Keratinocyte (primary cell): ENCODE measurements around the gene GRAMD4. TPM values are rescaled to one million over a fixed set of nuclear protein-coding genes. Genes with fewer than 3 reads are reported as not detected.

Experiments
- DNase-seq: peaks from one replicate; pipeline ENCODE4 v3.0.0-alpha.2; 2011; ENCODE audit warnings: low read depth, missing footprints, low spot score
- FAIRE-seq: peaks from 2 replicates; lab custom pipeline; 2011; peaks lifted over from hg19 to GRCh38; lab: Jason Lieb, UNC
- H2AFZ ChIP-seq: 2 replicates; pipeline ENCODE4 v1.6.0; 2012; ENCODE audit warnings: low read length, control low read depth, inconsistent platforms; ENCODE audit not compliant: control insufficient read depth
- H3K27ac ChIP-seq: 2 replicates; pipeline ENCODE4 v1.5.1; 2011; ENCODE audit warnings: low read length; ENCODE audit not compliant: control insufficient read depth, insufficient read depth
- H3K27me3 ChIP-seq: 3 replicates; pipeline ENCODE4 v1.6.0; 2011; ENCODE audit warnings: low read length; ENCODE audit not compliant: control insufficient read depth, insufficient read depth; ENCODE audit errors: extremely low read depth
- H3K36me3 ChIP-seq, 2 experiments: 2 replicates in 1 of 2; 3 replicates in 1 of 2; pipeline ENCODE4 v1.5.1; 2011; ENCODE audit warnings: low read length in 2 of 2, mild to moderate bottlenecking in 1 of 2; ENCODE audit not compliant: control insufficient read depth in 2 of 2, insufficient read depth in 2 of 2; ENCODE audit errors: extremely low read depth in 1 of 2
- H3K4me1 ChIP-seq: 3 replicates; pipeline ENCODE4 v1.5.1; 2011; ENCODE audit warnings: low read length; ENCODE audit not compliant: control insufficient read depth, insufficient read depth; ENCODE audit errors: extremely low read depth
- H3K4me2 ChIP-seq: 3 replicates; pipeline ENCODE4 v1.6.0; 2011; ENCODE audit warnings: low read depth, low read length; ENCODE audit not compliant: control insufficient read depth, insufficient read depth; ENCODE audit errors: extremely low read depth
- H3K4me3 ChIP-seq, 3 experiments: fragments of 200-600 bp in 1 of 3; sonication (generic) in 1 of 3; 2 replicates in 2 of 3; 3 replicates in 1 of 3; pipeline ENCODE4 v1.5.1; 2011 to 2016; ENCODE audit warnings: low read length in 3 of 3, mild to moderate bottlenecking in 3 of 3, control low read depth in 2 of 3, inconsistent platforms in 1 of 3, low read depth in 1 of 3, mixed read lengths in 1 of 3, mixed run types in 1 of 3, moderate library complexity in 1 of 3; ENCODE audit not compliant: control insufficient read depth in 2 of 3, insufficient read depth in 2 of 3; ENCODE audit errors: extremely low read depth in 1 of 3
- H3K79me2 ChIP-seq: 2 replicates; pipeline ENCODE4 v1.6.0; 2012; ENCODE audit warnings: low read length; ENCODE audit not compliant: control insufficient read depth, insufficient read depth
- H3K9ac ChIP-seq: 3 replicates; pipeline ENCODE4 v1.6.0; 2011; ENCODE audit warnings: low read length; ENCODE audit not compliant: control insufficient read depth, insufficient read depth; ENCODE audit errors: extremely low read depth
- H3K9me1 ChIP-seq: 3 replicates; pipeline ENCODE4 v1.6.0; 2011; ENCODE audit warnings: low read length; ENCODE audit not compliant: control insufficient read depth, insufficient read depth; ENCODE audit errors: extremely low read depth
- H3K9me3 ChIP-seq: 2 replicates; pipeline ENCODE4 v1.5.1; 2012; ENCODE audit warnings: low read depth, low read length; ENCODE audit not compliant: control insufficient read depth
- H4K20me1 ChIP-seq: 3 replicates; pipeline ENCODE4 v1.6.0; 2011; ENCODE audit warnings: low read length; ENCODE audit not compliant: control insufficient read depth, insufficient read depth; ENCODE audit errors: extremely low read depth
- CTCF ChIP-seq, 3 experiments: IDR thresholded peaks in 1 of 3; conservative IDR thresholded peaks in 1 of 3; optimal IDR thresholded peaks in 1 of 3; 2 replicates in 2 of 3; 3 replicates in 1 of 3; pipeline versions ENCODE3 to v1.5.1; 2011; ENCODE audit warnings: low read length in 3 of 3, mild to moderate bottlenecking in 3 of 3, moderate library complexity in 2 of 3, control low read depth in 1 of 3, inconsistent platforms in 1 of 3; ENCODE audit not compliant: insufficient read depth in 2 of 3; ENCODE audit errors: extremely low read depth in 1 of 3
- EZH2 ChIP-seq: IDR thresholded peaks from one replicate; pipeline ENCODE4 v1.6.1; 2012; ENCODE audit warnings: inconsistent platforms, mild to moderate bottlenecking, low read length, moderate library complexity
- dilution Hi-C: fragments of 300-500 bp; cut with MboI; formaldehyde crosslinking; loops from one replicate; pipeline ENCODE4 v1.7.0; 2020; ENCODE audit warnings: low sequenced_read_pairs; ENCODE audit not compliant: extremely low pct_ligation_motif_present
- polyA plus RNA-seq, 5 experiments: library from polyadenylated mRNA; depleted of rRNA in 3 of 5; stranded (reverse) in 3 of 5; stranded (forward) in 1 of 5; unstranded in 1 of 5; fragments of >200 nt; gene quantifications; 1 replicate in 1 of 5; 2 replicates in 3 of 5; 3 replicates in 1 of 5; pipeline versions ENCODE4 v1.2.1 to v1.2.3, GENCODE V29; 2011 to 2012; ENCODE audit warnings: missing spikeins in 2 of 5, low read depth in 1 of 5, low replicate concordance in 1 of 5

GRAMD4 gene
- polyA plus RNA-seq, 1 donor (not counting 4 experiments of a cell fraction or from before 2014, with no cell fraction given): 17.3 TPM

- dilution Hi-C loops: no loop called here
- Histone ChIP-seq H3K9me1 (no peaks in the 10 kb centered on the region), H3K4me1 (peaks cover 42% of the 10 kb centered on the region), H3K4me3 (no peak overlapping the region), H4K20me1 (no peaks in the 10 kb centered on the region), H3K9ac (no peak overlapping the region), H3K4me2 (no peak overlapping the region), H3K27me3 (no peaks in the 10 kb centered on the region), H3K27ac (no peak overlapping the region), H3K9me3 (no peaks in the 10 kb centered on the region), H2AFZ (no peak overlapping the region), H3K36me3 (no peaks in the 10 kb centered on the region), H3K79me2 (no peaks in the 10 kb centered on the region)
- no peak for DNase-seq
- TF ChIP-seq CTCF (optimal IDR thresholded peaks at IDR 0.05 in 1 of 3, IDR thresholded peaks at IDR 0.05 in 1 of 3, conservative IDR thresholded peaks at IDR 0.05 in 1 of 3; ENCODE audit: extremely low read depth in 1 of 3, insufficient read depth in 2 of 3, low read length in 3 of 3) (no peak), EZH2 (no peak)
- FAIRE-seq: no peak
These were observed 10.9 kb downstream of the GRAMD4 start for GRCh38 chr22:46631113-46631512.

- H3K9me3 ChIP-seq: no peaks in the 10 kb centered on the region
- TF ChIP-seq EZH2: no peak
- no peak for TF ChIP-seq CTCF (optimal IDR thresholded peaks at IDR 0.05 in 1 of 3, IDR thresholded peaks at IDR 0.05 in 1 of 3, conservative IDR thresholded peaks at IDR 0.05 in 1 of 3; ENCODE audit: extremely low read depth in 1 of 3, insufficient read depth in 2 of 3, low read length in 3 of 3)
- peak overlapping the region; percentile 8 for H2AFZ ChIP-seq
- dilution Hi-C loops: no loop called here
- no peaks in the 10 kb centered on the region for H4K20me1 ChIP-seq
- DNase-seq: no peak
- no peaks in the 10 kb centered on the region for H3K79me2 ChIP-seq
- no peaks in the 10 kb centered on the region for H3K9me1 ChIP-seq
- H3K4me1 ChIP-seq: peaks cover 26% of the 10 kb centered on the region
- FAIRE-seq: no peak
- H3K27me3 ChIP-seq: no peaks in the 10 kb centered on the region
- H3K9ac ChIP-seq: peak overlapping the region; percentile 22
- H3K4me3 ChIP-seq: no peak overlapping the region
- peaks cover 0 to 2% of the 10 kb centered on the region in 2 experiments for H3K36me3 ChIP-seq
- H3K27ac ChIP-seq: no peak overlapping the region
- peak overlapping the region; percentile 45 for H3K4me2 ChIP-seq
These were observed 12.6 kb downstream of the GRAMD4 start for GRCh38 chr22:46632646-46633249.
